ENCODE measurements around the gene LARP4B.
A peak's percentile ranks its signal among the peaks of the same experiment; 100 is the strongest.

The LARP4B gene

DNA sequence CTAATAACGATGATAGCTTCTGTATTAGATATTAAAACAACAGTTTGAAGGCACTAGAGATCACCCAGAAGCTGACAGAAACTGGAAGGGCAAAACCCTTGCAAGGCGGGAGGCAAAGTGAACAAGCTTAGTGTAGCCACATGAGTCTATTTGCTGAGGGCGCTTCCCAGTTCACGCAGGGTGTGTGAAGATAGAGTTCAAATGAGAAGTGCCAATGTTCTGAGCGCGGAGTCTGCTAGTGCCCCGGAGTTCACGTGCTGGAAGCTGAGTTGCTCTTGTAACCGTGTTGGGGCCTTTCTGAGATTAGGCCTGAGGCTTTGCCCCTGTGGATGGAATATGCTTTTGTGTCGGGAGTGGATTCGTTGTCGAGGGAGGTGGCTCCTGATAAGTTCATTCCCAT, 40.1 kb upstream of the LARP4B start:
- no peak overlapping the region for H3K14ac ChIP-seq (ENCODE audit: low read length)
- H3K4me1 ChIP-seq (ENCODE audit: control insufficient read depth in 2 of 2, insufficient read depth in 1 of 2, low read depth in 1 of 2, low read length in 2 of 2), result peaks cover 2 to 6% of the 10 kb centered on the region in 2 donors
- peaks cover 0 to 11% of the 10 kb centered on the region in 2 donors for H3K9me3 ChIP-seq (replicated peaks in 1 of 2; ENCODE audit: control insufficient read depth in 2 of 2, insufficient read depth in 1 of 2, low read depth in 1 of 2, low read length in 2 of 2)
- no peak overlapping the region for H3K23ac ChIP-seq (ENCODE audit: low read depth, low read length, poor library complexity)
- H2BK5ac ChIP-seq (ENCODE audit: low read length), result no peak overlapping the region
- H4K91ac ChIP-seq (ENCODE audit: low read depth, low read length, poor library complexity), result no peak overlapping the region
- H2BK12ac ChIP-seq (ENCODE audit: low read length), result no peak overlapping the region
- no peak overlapping the region for H2BK120ac ChIP-seq (ENCODE audit: low read depth, low read length)
- H3K79me1 ChIP-seq (ENCODE audit: low read depth, low read length), result no peaks in the 10 kb centered on the region
- no peak overlapping the region for H3K27ac ChIP-seq (replicated peaks; ENCODE audit: low read length)
- H2AK5ac ChIP-seq (ENCODE audit: low read depth, low read length), result no peak overlapping the region
- H3K4ac ChIP-seq (ENCODE audit: low read length), result no peak overlapping the region
- H3K27me3 ChIP-seq (ENCODE audit: control insufficient read depth in 3 of 3, insufficient read depth in 3 of 3, low read depth in 1 of 3, low read length in 3 of 3), result no peaks in the 10 kb centered on the region
- WGBS, 2 donors (ENCODE audit: extremely low coverage in 2 of 2, insufficient read length in 2 of 2, insufficient replicate concordance in 1 of 2), result no CpG with 5 or more reads among the region's 12 CpGs
- no peaks in the 10 kb centered on the region for H3K36me3 ChIP-seq (replicated peaks in 1 of 2; ENCODE audit: control insufficient read depth in 2 of 2, insufficient read depth in 2 of 2, low read length in 2 of 2)
- H3K4me2 ChIP-seq (ENCODE audit: insufficient read depth, low read length, poor library complexity, severe bottlenecking), result no peak overlapping the region
- no peak overlapping the region for H4K8ac ChIP-seq (ENCODE audit: low read depth, low read length)
- no peak overlapping the region for H3K4me3 ChIP-seq (ENCODE audit: low read length in 2 of 2)
- H2BK15ac ChIP-seq (ENCODE audit: low read length), result no peak overlapping the region
- H2AFZ ChIP-seq (ENCODE audit: low read length), result no peak overlapping the region
- no peak overlapping the region for H3K9ac ChIP-seq (ENCODE audit: low read depth, low read length, poor library complexity)
- no peak overlapping the region for H3K18ac ChIP-seq (ENCODE audit: low read length)
- DNase-seq (ENCODE audit: low spot score), result no peak

- no peaks in the 10 kb centered on the region for H3K79me1 ChIP-seq (ENCODE audit: low read depth, low read length)
- H3K27me3 ChIP-seq (ENCODE audit: control insufficient read depth in 3 of 3, insufficient read depth in 3 of 3, low read depth in 1 of 3, low read length in 3 of 3), result no peaks in the 10 kb centered on the region
- H3K27ac ChIP-seq (replicated peaks; ENCODE audit: low read length), result no peak overlapping the region
- no peak overlapping the region for H3K4me2 ChIP-seq (ENCODE audit: insufficient read depth, low read length, poor library complexity, severe bottlenecking)
- no peak for DNase-seq (ENCODE audit: low spot score)
- no CpG with 5 or more reads among the region's 4 CpGs for WGBS, 2 donors (ENCODE audit: extremely low coverage in 2 of 2, insufficient read length in 2 of 2, insufficient replicate concordance in 1 of 2)
- H3K9ac ChIP-seq (ENCODE audit: low read depth, low read length, poor library complexity), result no peak overlapping the region
- peaks cover 0 to 8% of the 10 kb centered on the region in 2 donors for H3K9me3 ChIP-seq (replicated peaks in 1 of 2; ENCODE audit: control insufficient read depth in 2 of 2, insufficient read depth in 1 of 2, low read depth in 1 of 2, low read length in 2 of 2)
- H3K4ac ChIP-seq (ENCODE audit: low read length), result no peak overlapping the region
- no peak overlapping the region for H2AFZ ChIP-seq (ENCODE audit: low read length)
- peaks cover 2 to 6% of the 10 kb centered on the region in 2 donors for H3K4me1 ChIP-seq (ENCODE audit: control insufficient read depth in 2 of 2, insufficient read depth in 1 of 2, low read depth in 1 of 2, low read length in 2 of 2)
- no peak overlapping the region for H3K14ac ChIP-seq (ENCODE audit: low read length)
- H2BK120ac ChIP-seq (ENCODE audit: low read depth, low read length), result no peak overlapping the region
- no peak overlapping the region for H3K23ac ChIP-seq (ENCODE audit: low read depth, low read length, poor library complexity)
- no peak overlapping the region for H2BK12ac ChIP-seq (ENCODE audit: low read length)
- H2AK5ac ChIP-seq (ENCODE audit: low read depth, low read length), result no peak overlapping the region
- H4K91ac ChIP-seq (ENCODE audit: low read depth, low read length, poor library complexity), result no peak overlapping the region
- no peak overlapping the region for H2BK15ac ChIP-seq (ENCODE audit: low read length)
- H3K36me3 ChIP-seq (replicated peaks in 1 of 2; ENCODE audit: control insufficient read depth in 2 of 2, insufficient read depth in 2 of 2, low read length in 2 of 2), result no peaks in the 10 kb centered on the region
- H3K18ac ChIP-seq (ENCODE audit: low read length), result no peak overlapping the region
- H3K4me3 ChIP-seq (ENCODE audit: low read length in 2 of 2), result no peak overlapping the region
- H4K8ac ChIP-seq (ENCODE audit: low read depth, low read length), result no peak overlapping the region
- H2BK5ac ChIP-seq (ENCODE audit: low read length), result no peak overlapping the region
These were observed 39.6 kb upstream of the LARP4B start for GRCh38 chr10:971150-971542.

DNA sequence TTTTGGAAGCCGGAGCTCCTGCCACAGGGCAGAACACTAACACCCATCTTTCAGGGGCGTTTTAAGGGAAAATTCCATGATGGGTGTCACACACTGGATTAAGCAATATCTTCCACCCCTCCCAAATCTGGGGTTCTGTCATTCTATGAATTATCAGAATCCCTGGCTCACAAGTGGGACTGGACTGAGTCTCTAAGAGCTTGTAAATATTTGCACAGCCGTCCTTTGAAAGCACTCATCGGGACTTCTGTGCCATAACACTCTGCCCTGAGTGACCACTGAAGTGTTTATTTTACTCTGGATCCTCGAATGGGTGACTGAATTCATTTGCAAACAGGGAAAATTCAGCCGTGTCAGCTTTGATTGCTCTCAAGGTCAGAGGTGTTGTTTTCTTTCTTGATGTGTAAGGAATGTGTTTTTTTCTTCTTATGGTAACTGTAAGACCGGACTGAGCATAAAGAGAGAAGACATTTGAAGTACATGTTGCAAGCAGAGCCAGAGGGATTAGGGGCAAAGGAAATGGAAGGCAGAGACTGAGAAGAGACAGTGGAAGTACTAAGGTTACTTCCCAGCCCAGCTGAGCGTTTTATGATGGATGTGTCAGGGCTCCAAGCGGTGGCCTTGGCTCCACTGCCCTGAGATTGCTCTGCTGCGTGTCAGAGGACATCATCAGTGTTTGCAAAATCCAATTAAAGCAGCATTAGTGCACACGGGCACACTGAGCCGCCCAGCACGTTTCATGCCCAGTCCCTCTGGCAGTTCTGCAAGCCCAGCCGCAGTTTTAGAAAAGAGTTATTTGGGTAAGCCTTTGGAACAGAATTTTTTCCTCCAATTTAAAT, 39.0 kb upstream of the LARP4B start:
- Histone ChIP-seq H3K36me3 (replicated peaks in 1 of 2; ENCODE audit: control insufficient read depth in 2 of 2, insufficient read depth in 2 of 2, low read length in 2 of 2) (no peaks in the 10 kb centered on the region), H3K23ac (ENCODE audit: low read depth, low read length, poor library complexity) (no peak overlapping the region), H2BK5ac (ENCODE audit: low read length) (no peak overlapping the region), H3K9me3 (replicated peaks in 1 of 2; ENCODE audit: control insufficient read depth in 2 of 2, insufficient read depth in 1 of 2, low read depth in 1 of 2, low read length in 2 of 2) (peaks cover 0 to 8% of the 10 kb centered on the region in 2 donors), H3K79me1 (ENCODE audit: low read depth, low read length) (no peaks in the 10 kb centered on the region), H3K9ac (ENCODE audit: low read depth, low read length, poor library complexity) (no peak overlapping the region), H4K8ac (ENCODE audit: low read depth, low read length) (no peak overlapping the region), H3K27ac (replicated peaks; ENCODE audit: low read length) (no peak overlapping the region), H3K18ac (ENCODE audit: low read length) (no peak overlapping the region), H3K4me2 (ENCODE audit: insufficient read depth, low read length, poor library complexity, severe bottlenecking) (no peak overlapping the region), H2AK5ac (ENCODE audit: low read depth, low read length) (no peak overlapping the region), H3K4me3 (ENCODE audit: low read length in 2 of 2) (no peak overlapping the region), H4K91ac (ENCODE audit: low read depth, low read length, poor library complexity) (no peak overlapping the region), H2BK12ac (ENCODE audit: low read length) (no peak overlapping the region), H3K4ac (ENCODE audit: low read length) (no peak overlapping the region), H3K14ac (ENCODE audit: low read length) (no peak overlapping the region), H2AFZ (ENCODE audit: low read length) (peak overlapping the region; percentile 42), H2BK15ac (ENCODE audit: low read length) (no peak overlapping the region), H3K4me1 (ENCODE audit: control insufficient read depth in 2 of 2, insufficient read depth in 1 of 2, low read depth in 1 of 2, low read length in 2 of 2) (peaks cover 2 to 6% of the 10 kb centered on the region in 2 donors), H3K27me3 (ENCODE audit: control insufficient read depth in 3 of 3, insufficient read depth in 3 of 3, low read depth in 1 of 3, low read length in 3 of 3) (no peaks in the 10 kb centered on the region), H2BK120ac (ENCODE audit: low read depth, low read length) (no peak overlapping the region)
- no peak for DNase-seq (ENCODE audit: low spot score)
- WGBS, 2 donors (ENCODE audit: extremely low coverage in 2 of 2, insufficient read length in 2 of 2, insufficient replicate concordance in 1 of 2), result no CpG with 5 or more reads among the region's 14 CpGs

DNA sequence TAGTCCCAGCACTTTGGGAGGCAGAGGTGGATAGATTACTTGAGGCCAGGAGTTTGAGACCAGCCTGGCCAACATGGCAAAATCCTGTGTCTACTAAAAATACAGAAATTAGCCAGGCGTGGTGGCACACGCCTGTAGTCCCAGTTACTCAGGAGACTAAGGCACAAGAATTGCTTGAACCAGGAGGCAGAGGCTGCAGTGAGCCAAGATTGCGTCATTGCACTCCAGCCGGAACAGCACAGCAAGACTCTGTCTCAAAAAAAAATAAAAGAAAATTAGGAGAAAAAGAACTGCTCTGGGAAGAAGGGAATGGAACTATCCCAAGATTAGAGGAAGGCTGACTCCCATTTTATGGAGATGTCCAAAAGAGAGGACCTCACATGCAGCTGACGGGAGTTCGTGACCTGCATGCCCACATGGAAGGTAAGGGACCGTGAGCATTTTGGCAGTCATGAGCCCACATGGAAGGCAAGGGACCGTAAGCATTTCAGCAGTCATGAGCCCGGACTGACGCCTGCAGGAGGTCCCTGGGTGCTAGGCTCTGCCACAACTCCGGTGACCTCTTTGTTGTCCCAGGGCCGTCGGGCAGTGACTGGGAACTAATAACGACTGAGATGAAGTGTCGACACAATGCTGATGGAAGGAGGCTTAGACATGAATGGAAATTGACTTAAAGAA, 38.1 kb upstream of the LARP4B start:
- H3K27me3 ChIP-seq (ENCODE audit: control insufficient read depth in 3 of 3, insufficient read depth in 3 of 3, low read depth in 1 of 3, low read length in 3 of 3), result no peaks in the 10 kb centered on the region
- H2AK5ac ChIP-seq (ENCODE audit: low read depth, low read length), result no peak overlapping the region
- H2BK12ac ChIP-seq (ENCODE audit: low read length), result no peak overlapping the region
- no peak overlapping the region for H2BK5ac ChIP-seq (ENCODE audit: low read length)
- H3K9ac ChIP-seq (ENCODE audit: low read depth, low read length, poor library complexity), result no peak overlapping the region
- H3K23ac ChIP-seq (ENCODE audit: low read depth, low read length, poor library complexity), result no peak overlapping the region
- H4K8ac ChIP-seq (ENCODE audit: low read depth, low read length), result no peak overlapping the region
- H3K27ac ChIP-seq (replicated peaks; ENCODE audit: low read length), result no peak overlapping the region
- H3K36me3 ChIP-seq (replicated peaks in 1 of 2; ENCODE audit: control insufficient read depth in 2 of 2, insufficient read depth in 2 of 2, low read length in 2 of 2), result no peaks in the 10 kb centered on the region
- H2AFZ ChIP-seq (ENCODE audit: low read length), result no peak overlapping the region
- no peak overlapping the region for H3K14ac ChIP-seq (ENCODE audit: low read length)
- no peaks in the 10 kb centered on the region for H3K79me1 ChIP-seq (ENCODE audit: low read depth, low read length)
- peaks cover 2 to 6% of the 10 kb centered on the region in 2 donors for H3K4me1 ChIP-seq (ENCODE audit: control insufficient read depth in 2 of 2, insufficient read depth in 1 of 2, low read depth in 1 of 2, low read length in 2 of 2)
- no peak overlapping the region for H4K91ac ChIP-seq (ENCODE audit: low read depth, low read length, poor library complexity)
- no CpG with 5 or more reads among the region's 15 CpGs for WGBS, 2 donors (ENCODE audit: extremely low coverage in 2 of 2, insufficient read length in 2 of 2, insufficient replicate concordance in 1 of 2)
- no peak overlapping the region for H3K4me2 ChIP-seq (ENCODE audit: insufficient read depth, low read length, poor library complexity, severe bottlenecking)
- H3K4ac ChIP-seq (ENCODE audit: low read length), result peak overlapping the region; percentile 2
- H2BK120ac ChIP-seq (ENCODE audit: low read depth, low read length), result no peak overlapping the region
- no peak for DNase-seq (ENCODE audit: low spot score)
- H3K9me3 ChIP-seq (replicated peaks in 1 of 2; ENCODE audit: control insufficient read depth in 2 of 2, insufficient read depth in 1 of 2, low read depth in 1 of 2, low read length in 2 of 2), result peaks cover 0 to 8% of the 10 kb centered on the region in 2 donors
- no peak overlapping the region for H2BK15ac ChIP-seq (ENCODE audit: low read length)
- no peak overlapping the region for H3K18ac ChIP-seq (ENCODE audit: low read length)
- no peak overlapping the region for H3K4me3 ChIP-seq (ENCODE audit: low read length in 2 of 2)
